Esophagus squamous epithelium (tissue), 5 donors: ENCODE data around the gene ZNF79. TPM values are rescaled to one million over a fixed set of nuclear protein-coding genes. Genes with fewer than 3 reads are reported as not detected.
A peak's percentile ranks its signal among the peaks of the same experiment; 100 is the strongest.

Experiments used
- DNase-seq: peaks from one replicate; lab custom pipeline; 2025; lab: John Stamatoyannopoulos, UW
- H3K27ac ChIP-seq, 4 donors: fragments of 200-600 bp; sonication (generic); one replicate each; pipeline ENCODE4 v1.5.1; 2016 to 2019; ENCODE audit warnings: mild to moderate bottlenecking in 1 of 4
- H3K27me3 ChIP-seq, 4 donors: fragments of 200-600 bp; sonication (generic); 1 replicate in 3 of 4; 2 replicates in 1 of 4; pipeline versions ENCODE4 v1.5.1 to v1.6.0; 2017 to 2021; ENCODE audit warnings: antibody characterized with exemption in 1 of 4
- H3K36me3 ChIP-seq, 3 donors: fragments of 200-600 bp; sonication (generic); one replicate each; pipeline ENCODE4 v1.5.1; 2016 to 2019
- H3K4me1 ChIP-seq, 3 donors: fragments of 200-600 bp; sonication (generic); one replicate each; pipeline ENCODE4 v1.5.1; 2017 to 2019
- H3K4me3 ChIP-seq, 4 donors: fragments of 200-600 bp; sonication (generic); 1 replicate in 3 of 4; 2 replicates in 1 of 4; pipeline ENCODE4 v1.5.1; 2016 to 2019; ENCODE audit warnings: mild to moderate bottlenecking in 2 of 4, moderate library complexity in 1 of 4
- H3K9me3 ChIP-seq, 3 donors: fragments of 200-600 bp; sonication (generic); one replicate each; pipeline ENCODE4 v1.5.1; 2016 to 2019
- CTCF ChIP-seq, 6 experiments: fragments of 450-650 bp in 4 of 6; fragments of 200-600 bp in 2 of 6; sonication (generic) in 2 of 6; IDR thresholded peaks; one replicate each; pipeline ENCODE4 v1.5.1; 2016 to 2019; ENCODE audit warnings: antibody characterized with exemption in 6 of 6, mild to moderate bottlenecking in 4 of 6, moderate library complexity in 4 of 6
- POLR2A ChIP-seq, 4 donors: fragments of 450-650 bp; IDR thresholded peaks; one replicate each; pipeline ENCODE4 v1.6.1; 2017; ENCODE audit warnings: antibody characterized with exemption in 4 of 4, mild to moderate bottlenecking in 4 of 4, moderate library complexity in 3 of 4
- WGBS, 2 donors: methylation state at CpG; one replicate each; pipeline ENCODE4 v1.1.5; 2018; 5-methylcytosine and 5-hydroxymethylcytosine counted together
- intact Hi-C: fragments of 100-400 bp; cut with DNase I; formaldehyde crosslinking; loops from one replicate; pipeline ENCODE4 v1.15.0; 2022
- total RNA-seq, 4 donors: library from RNA; depleted of rRNA; stranded (reverse); fragments of >200 nt; gene quantifications; one replicate each; pipeline ENCODE4 v1.1.0, GENCODE V29; 2016
- donor health status: DM: yes; HTN: yes; CAD: no.

Gene ZNF79
- total RNA-seq, 4 donors from 2014 or later: 3.1 to 9.9 (median 4.7) TPM

DNA sequence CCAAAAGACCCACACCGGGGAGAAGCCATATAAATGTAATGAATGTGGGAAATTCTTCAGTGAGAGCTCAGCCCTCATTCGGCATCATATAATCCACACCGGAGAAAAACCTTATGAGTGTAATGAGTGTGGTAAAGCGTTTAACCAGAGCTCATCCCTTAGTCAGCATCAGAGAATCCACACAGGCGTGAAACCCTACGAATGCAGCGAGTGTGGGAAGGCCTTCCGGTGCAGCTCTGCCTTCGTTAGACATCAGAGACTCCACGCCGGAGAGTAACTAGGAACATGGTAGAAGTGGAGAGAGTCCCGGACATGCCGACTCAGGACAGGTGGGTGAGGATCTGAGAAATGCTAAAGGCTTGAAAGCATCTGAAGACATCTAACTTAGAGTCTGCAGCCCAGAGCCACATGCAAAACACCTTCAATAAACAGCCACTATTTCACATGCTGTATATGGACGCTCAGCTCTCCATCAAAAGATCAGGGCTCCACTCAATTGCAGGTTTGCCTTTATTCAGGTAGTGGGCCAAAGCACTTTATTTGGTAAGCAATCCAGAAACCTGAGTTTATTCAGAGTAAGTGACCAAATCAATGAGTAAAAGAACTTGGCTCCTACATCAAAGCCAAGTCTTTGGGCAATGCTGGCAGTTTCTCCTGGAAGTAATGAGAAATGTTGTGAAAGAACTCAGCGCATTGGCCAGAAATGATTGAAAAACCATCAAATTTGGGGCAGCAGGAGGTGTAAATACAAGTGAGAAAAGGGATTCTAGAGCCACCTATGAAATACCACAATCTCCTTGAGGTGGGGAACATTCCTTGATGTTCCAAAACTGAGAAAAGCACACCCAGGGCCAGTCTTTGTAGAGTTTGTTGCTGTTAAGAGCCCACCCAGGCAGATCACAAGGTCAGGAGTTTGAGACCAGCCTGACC, 21.0 kb downstream of the ZNF79 start:
- TF ChIP-seq POLR2A (IDR thresholded peaks at IDR 0.05) (no peak), CTCF (IDR thresholded peaks at IDR 0.05) (no peak)
- Histone ChIP-seq H3K9me3 (no peaks in the 10 kb centered on the region), H3K4me3 (no peak overlapping the region), H3K27ac (peak overlapping the region in 3 of 4 donors; percentile 3 to 33 (median 24)), H3K4me1 (peaks cover 0 to 62% (median 23%) of the 10 kb centered on the region in 3 donors), H3K27me3 (no peaks in the 10 kb centered on the region), H3K36me3 (peaks cover 33 to 98% (median 53%) of the 10 kb centered on the region in 3 donors)
- no peak for DNase-seq
- intact Hi-C loops: no loop called here
- WGBS, 2 donors: 81 to 86% methylated on average over 13 to 14 of the region's 15 CpGs

- H3K4me1 ChIP-seq: peaks cover 0 to 66% (median 26%) of the 10 kb centered on the region in 3 donors
- H3K36me3 ChIP-seq: peaks cover 33 to 91% (median 47%) of the 10 kb centered on the region in 3 donors
- TF ChIP-seq CTCF (IDR thresholded peaks at IDR 0.05) (no peak), POLR2A (IDR thresholded peaks at IDR 0.05) (no peak)
- H3K27me3 ChIP-seq: no peaks in the 10 kb centered on the region
- no peak for DNase-seq
- WGBS, 2 donors: 58 to 62% methylated on average over 4 of the region's 4 CpGs
- no peak overlapping the region for H3K4me3 ChIP-seq
- H3K27ac ChIP-seq: peak overlapping the region in 2 of 4 donors; percentile 24 to 33
- intact Hi-C loops: no loop called here
- peaks cover 0 to under 1% (median 0%) of the 10 kb centered on the region in 3 donors for H3K9me3 ChIP-seq
Measured at GRCh38 chr9:127445851-127446712, 21.9 kb downstream of the ZNF79 start.

DNA sequence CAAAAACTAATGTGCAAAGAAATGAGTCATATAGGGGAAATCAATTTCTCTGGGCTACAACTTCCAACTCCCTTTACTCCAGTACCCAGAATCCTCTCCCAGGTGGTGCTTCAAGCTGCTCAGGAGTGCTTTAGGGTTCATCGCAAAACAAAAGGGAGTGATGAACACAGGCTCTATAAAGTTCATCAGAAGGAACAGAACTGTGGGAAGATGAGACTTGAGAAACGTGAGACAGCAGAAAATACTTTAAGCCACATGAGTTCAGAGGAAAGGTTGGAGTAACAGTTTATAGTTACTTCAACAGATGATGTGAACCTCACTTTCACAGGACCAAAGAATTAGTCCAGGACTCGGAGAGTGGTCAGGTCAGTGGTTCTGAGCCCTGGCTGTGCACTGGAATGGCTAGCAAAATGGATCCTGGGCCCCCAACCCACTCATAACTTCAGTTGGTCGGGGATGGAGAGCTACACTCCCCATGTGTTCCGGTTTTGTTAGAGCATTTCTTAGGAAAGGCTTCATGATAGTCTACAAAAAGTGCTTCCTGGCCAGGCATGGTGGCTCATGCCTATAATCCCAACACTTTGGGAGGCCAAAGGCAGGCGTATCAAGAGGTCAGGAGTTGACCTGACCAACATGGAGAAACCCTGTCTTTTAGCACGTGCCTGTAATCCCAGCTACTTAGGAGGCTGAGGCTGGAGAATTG, 22.7 kb downstream of the ZNF79 start:
- intact Hi-C loops: no loop called here
- peaks cover 33 to 83% (median 41%) of the 10 kb centered on the region in 3 donors for H3K36me3 ChIP-seq
- peaks cover 0 to 4% (median 0%) of the 10 kb centered on the region in 3 donors for H3K9me3 ChIP-seq
- WGBS, 2 donors: 71 to 80% methylated on average over 7 of the region's 7 CpGs
- peaks cover 1 to 67% (median 26%) of the 10 kb centered on the region in 3 donors for H3K4me1 ChIP-seq
- H3K27ac ChIP-seq: peak overlapping the region in 2 of 4 donors; percentile 3 to 18
- TF ChIP-seq POLR2A (IDR thresholded peaks at IDR 0.05) (no peak), CTCF (IDR thresholded peaks at IDR 0.05) (no peak)
- no peak overlapping the region for H3K4me3 ChIP-seq
- no peaks in the 10 kb centered on the region for H3K27me3 ChIP-seq
- DNase-seq: no peak

DNA sequence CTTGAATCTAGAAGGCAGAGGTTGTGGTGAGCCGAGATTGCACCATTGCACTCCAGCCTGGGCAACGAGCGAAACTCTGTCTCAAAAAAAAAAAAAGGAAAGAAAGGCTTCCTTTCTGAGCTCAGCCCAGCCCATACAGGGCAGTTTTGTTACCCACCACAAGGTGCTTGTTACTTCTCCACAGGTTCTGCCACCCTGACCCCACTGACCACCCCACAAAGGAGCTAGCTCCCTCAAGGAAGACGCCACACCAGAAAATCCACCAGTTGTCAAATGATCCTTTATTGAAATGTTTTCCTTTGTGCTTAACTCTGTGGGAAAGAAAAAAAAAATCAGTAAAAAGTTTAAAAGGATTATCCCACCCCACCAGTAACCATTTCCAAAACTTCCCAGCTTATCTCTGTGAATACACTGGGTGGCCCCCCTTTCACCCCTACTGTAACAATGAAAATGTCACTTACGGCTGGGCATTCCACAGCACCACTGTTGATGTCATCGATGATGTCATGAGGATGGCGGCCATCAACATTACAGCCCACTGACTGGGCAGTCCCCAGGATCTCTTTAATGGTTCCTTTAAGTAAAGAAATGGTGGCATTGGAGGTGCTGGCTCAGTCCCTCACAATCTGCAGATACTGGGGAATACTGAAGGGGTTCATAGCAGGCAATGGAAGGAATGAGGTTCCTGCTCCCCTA, 23.4 kb downstream of the ZNF79 start:
- intact Hi-C loops: no loop called here
- DNase-seq: no peak
- no peak for TF ChIP-seq CTCF (IDR thresholded peaks at IDR 0.05)
- TF ChIP-seq POLR2A (IDR thresholded peaks at IDR 0.05): no peak
- Histone ChIP-seq H3K27me3 (no peaks in the 10 kb centered on the region), H3K36me3 (peaks cover 33 to 76% (median 41%) of the 10 kb centered on the region in 3 donors), H3K4me3 (no peak overlapping the region), H3K9me3 (peaks cover 0 to 4% (median 0%) of the 10 kb centered on the region in 3 donors), H3K4me1 (peaks cover 8 to 74% (median 31%) of the 10 kb centered on the region in 3 donors), H3K27ac (no peak overlapping the region)
- WGBS, 2 donors: 64 to 89% methylated on average over 6 to 7 of the region's 7 CpGs
